HepG2 (cell line): ENCODE data around the gene CASZ1. TPM values are rescaled to one million over a fixed set of nuclear protein-coding genes. Genes with fewer than 3 reads are reported as not detected.

Source experiments
- CSRNP2 ChIP-seq: sonication (generic); formaldehyde crosslinking; conservative IDR thresholded peaks from 2 replicates; pipeline ENCODE4 v1.8.0; 2022; ENCODE audit warnings: low read depth, missing genetic modification reagents
- FOXA3 ChIP-seq: IDR thresholded peaks from 2 replicates; pipeline ENCODE4 v1.6.1; 2016; ENCODE audit warnings: missing genetic modification reagents, missing compliant biosample characterization
- FOXK2 ChIP-seq: fragments of 450-650 bp; IDR thresholded peaks from 2 replicates; pipeline ENCODE4 v1.6.1; 2016
- GRHL1 ChIP-seq: sonication (generic); formaldehyde crosslinking; conservative IDR thresholded peaks from 2 replicates; pipeline ENCODE4 v1.8.0; 2022; ENCODE audit warnings: missing genetic modification reagents
- HNRNPL ChIP-seq: fragments of 200-400 bp; formaldehyde crosslinking; IDR thresholded peaks from 2 replicates; pipeline ENCODE4 v1.6.1; 2017; ENCODE audit warnings: mild to moderate bottlenecking, low read depth, low read length
- KDM2A ChIP-seq: sonication (generic); formaldehyde crosslinking; IDR thresholded peaks from 2 replicates; pipeline ENCODE4 v1.4.0; 2020; ENCODE audit warnings: low read depth, missing genetic modification reagents, borderline replicate concordance
- MLLT10 ChIP-seq: sonication (generic); formaldehyde crosslinking; IDR thresholded peaks from 2 replicates; pipeline ENCODE4 v1.4.0; 2020; ENCODE audit warnings: missing genetic modification reagents
- PBX2 ChIP-seq: IDR thresholded peaks from 2 replicates; pipeline ENCODE4 v1.6.1; 2016; ENCODE audit warnings: control low read depth
- PHF21A ChIP-seq: sonication (generic); formaldehyde crosslinking; IDR thresholded peaks from 2 replicates; pipeline ENCODE4 v1.5.0; 2020; ENCODE audit warnings: mild to moderate bottlenecking, missing genetic modification reagents
- SNAPC2 ChIP-seq: sonication (generic); formaldehyde crosslinking; IDR thresholded peaks from 2 replicates; pipeline ENCODE4 v1.8.1; 2022; ENCODE audit warnings: mild to moderate bottlenecking, missing genetic modification reagents
- ZHX2 ChIP-seq, 2 experiments: sonication (generic) in 1 of 2; formaldehyde crosslinking in 1 of 2; IDR thresholded peaks; 2 replicates each; pipeline versions ENCODE4 v1.6.1 to v1.9.0; 2014 to 2022; ENCODE audit warnings: antibody characterized with exemption in 1 of 2, borderline replicate concordance in 1 of 2, inconsistent platforms in 1 of 2, low read depth in 1 of 2, missing genetic modification reagents in 1 of 2
- ZNF335 ChIP-seq: sonication (generic); formaldehyde crosslinking; IDR thresholded peaks from 2 replicates; pipeline ENCODE4 v1.4.0; 2020; ENCODE audit warnings: missing genetic modification reagents
- ZNF512B ChIP-seq: sonication (generic); formaldehyde crosslinking; IDR thresholded peaks from 2 replicates; pipeline ENCODE4 v1.5.1; 2020; ENCODE audit warnings: missing genetic modification reagents, mild to moderate bottlenecking, borderline replicate concordance
- ZNF572 ChIP-seq: sonication (generic); formaldehyde crosslinking; IDR thresholded peaks from 2 replicates; pipeline ENCODE4 v1.5.1; 2020; ENCODE audit warnings: mild to moderate bottlenecking, missing genetic modification reagents
- ZNF652 ChIP-seq: IDR thresholded peaks from 2 replicates; pipeline ENCODE4 v1.6.1; 2016; ENCODE audit warnings: low read depth, borderline replicate concordance
- ZNF75D ChIP-seq: sonication (generic); formaldehyde crosslinking; IDR thresholded peaks from 2 replicates; pipeline ENCODE4 v1.8.1; 2023; ENCODE audit warnings: missing genetic modification reagents, mild to moderate bottlenecking, borderline replicate concordance
- polyA plus RNA-seq, 8 experiments: library from polyadenylated mRNA; depleted of rRNA in 3 of 8; stranded (reverse) in 7 of 8; unstranded in 1 of 8; fragments of >200 nt; fragmentation: Illumina TruSeq in 4 of 8; extraction: Trizol in 4 of 8; gene quantifications; 2 replicates each; pipeline versions ENCODE4 v1.2.1 to v1.2.3, GENCODE V29; 2011 to 2016; ENCODE audit warnings: low read depth in 4 of 8, missing spikeins in 1 of 8, mixed read lengths in 1 of 8; ENCODE audit not compliant: insufficient read depth in 1 of 8
- total RNA-seq, 5 experiments: library from RNA; depleted of rRNA; stranded (reverse); fragments of >200 nt; fragmentation: Illumina TruSeq; extraction: Trizol; gene quantifications; 2 replicates each; pipeline ENCODE4 v1.2.3, GENCODE V29; 2016; ENCODE audit warnings: low read depth in 1 of 5

The CASZ1 gene
- total and polyA plus RNA-seq, 2 of the 13 experiments (the other 11 are each of a cell fraction or from before 2014, with no cell fraction given) = 1.9 to 3.7 TPM

DNA sequence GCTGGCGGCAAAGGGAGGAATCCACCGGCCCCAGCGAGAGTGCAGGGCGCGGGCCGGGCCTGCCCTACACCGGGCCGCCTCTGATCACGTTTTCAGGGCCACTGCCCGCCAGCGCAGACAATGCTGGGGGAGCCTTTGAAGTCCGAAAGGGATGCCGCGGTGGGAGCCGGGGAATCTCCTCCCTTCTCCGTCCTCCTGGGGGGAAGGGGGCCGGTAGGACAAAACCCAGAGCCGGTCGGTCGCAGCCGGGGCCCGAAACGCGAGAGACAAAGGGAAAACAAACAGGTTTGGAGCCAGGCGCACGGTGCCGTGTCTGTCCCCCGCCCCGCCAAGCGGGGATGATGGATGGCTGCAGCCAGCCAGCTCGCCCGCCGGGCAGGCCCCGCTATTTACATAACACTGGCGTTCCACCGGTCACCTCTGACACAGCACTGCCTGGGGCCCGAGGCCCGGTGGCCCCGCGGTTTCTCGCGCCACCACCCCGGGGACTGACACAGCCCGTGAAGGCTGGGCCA is 92.0 kb downstream of the CASZ1 start (continued):
- no peak for TF ChIP-seq GRHL1 (CRISPR knock-in tag)
- TF ChIP-seq PHF21A (CRISPR knock-in tag) = no peak
- no peak for TF ChIP-seq MLLT10 (CRISPR knock-in tag)
- TF ChIP-seq CSRNP2 (CRISPR knock-in tag) = no peak
- TF ChIP-seq SNAPC2 = no peak
- no peak for TF ChIP-seq ZNF75D (CRISPR knock-in tag)
- TF ChIP-seq FOXA3 (CRISPR knock-in tag) = peak; percentile 76
- TF ChIP-seq KDM2A (CRISPR knock-in tag) = peak; percentile 53; the same call in 1 of the 2 replicates
- TF ChIP-seq PBX2 (CRISPR knock-in tag) = peak; percentile 30; the same call in 1 of the 2 replicates
- no peak for TF ChIP-seq ZNF512B (CRISPR knock-in tag)
- no peak for TF ChIP-seq ZNF572 (CRISPR knock-in tag)
- TF ChIP-seq ZNF335 (CRISPR knock-in tag) = 0 out of 2 replicates have a peak, but pooled peaks have one; percentile 44
- peak; percentile 49; the same call in 1 of the 2 replicates for TF ChIP-seq HNRNPL
- TF ChIP-seq ZNF652 = no peak
- TF ChIP-seq FOXK2 = no peak
- no peak for TF ChIP-seq ZHX2 (IDR thresholded peaks at IDR 0.05; ENCODE audit: low read depth)
- TF ChIP-seq ZHX2 (CRISPR knock-in tag; IDR thresholded peaks at IDR 0.05; ENCODE audit: borderline replicate concordance) = 0 out of 2 replicates have a peak, but pooled peaks have one; percentile 45
